RWPE2 (cell line): ENCODE data around the gene RHOF.

ENCODE experiments used
- ATAC-seq: fragments of 200-7000 bp; cut with Tn5 transposase; 3 replicates; pipeline ENCODE4 v1.9.1; 2021; ENCODE audit warnings: low read depth
- DNase-seq: peaks from one replicate; pipeline ENCODE4 v3.0.0-alpha.2; 2020; ENCODE audit warnings: low spot score
- H3K27ac ChIP-seq: fragments of 450-650 bp; 2 replicates; pipeline ENCODE4 v1.5.1; 2017; ENCODE audit warnings: mild to moderate bottlenecking; ENCODE audit not compliant: poor library complexity, severe bottlenecking
- H3K27me3 ChIP-seq: fragments of 250-450 bp; sonication (Bioruptor Pico); 2 replicates; pipeline ENCODE4 v1.5.1; 2021; ENCODE audit warnings: mild to moderate bottlenecking, moderate library complexity; ENCODE audit not compliant: insufficient read depth, poor library complexity, severe bottlenecking
- H3K36me3 ChIP-seq: fragments of 250-450 bp; sonication (Bioruptor Pico); 2 replicates; pipeline ENCODE4 v1.5.1; 2020; ENCODE audit warnings: low read depth, mild to moderate bottlenecking, moderate library complexity
- H3K4me1 ChIP-seq: fragments of 250-450 bp; sonication (Bioruptor Pico); 2 replicates; pipeline ENCODE4 v1.5.1; 2021; ENCODE audit warnings: mild to moderate bottlenecking, moderate library complexity; ENCODE audit not compliant: insufficient read depth, poor library complexity, severe bottlenecking
- H3K4me3 ChIP-seq: fragments of 250-450 bp; sonication (Bioruptor Pico); 2 replicates; pipeline ENCODE4 v1.5.1; 2021; ENCODE audit warnings: mild to moderate bottlenecking, moderate library complexity; ENCODE audit not compliant: severe bottlenecking
- H3K9me3 ChIP-seq: fragments of 250-450 bp; sonication (Bioruptor Pico); 2 replicates; pipeline ENCODE4 v1.5.1; 2021; ENCODE audit warnings: mild to moderate bottlenecking, moderate library complexity; ENCODE audit not compliant: severe bottlenecking
- CTCF ChIP-seq: fragments of 450-650 bp; IDR thresholded peaks from one replicate; pipeline ENCODE4 v1.5.1; 2017; ENCODE audit warnings: mild to moderate bottlenecking, moderate library complexity; ENCODE audit not compliant: poor library complexity, severe bottlenecking

The RHOF gene

DNA sequence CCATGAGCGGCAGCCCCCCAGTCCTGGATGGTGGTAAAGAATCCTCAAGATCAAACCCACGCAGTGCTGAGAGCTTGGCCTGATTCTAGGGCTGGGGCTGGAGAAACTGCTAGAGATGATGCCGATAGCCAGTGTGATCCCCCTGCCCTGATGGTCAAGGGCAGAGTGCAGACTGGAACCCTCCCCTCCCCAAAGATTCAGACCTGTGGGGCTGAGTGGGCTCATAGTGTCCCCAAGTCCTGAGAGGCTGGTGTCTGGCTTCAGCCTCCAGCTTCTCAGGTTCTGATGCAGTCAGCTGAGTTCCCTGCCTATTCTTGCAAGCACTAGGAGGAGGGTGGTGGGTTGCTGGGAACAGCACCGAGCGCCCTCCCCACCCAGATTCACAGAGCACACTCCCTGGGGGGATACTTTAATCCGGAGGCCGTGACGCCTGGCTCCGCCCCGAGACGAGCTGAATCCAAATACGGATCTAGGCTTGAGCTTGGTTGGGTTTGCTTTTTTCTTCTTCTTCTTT lies 11.9 kb downstream of the RHOF start:
- Histone ChIP-seq H3K27me3 (no peaks in the 10 kb centered on the region), H3K4me1 (peaks cover 40% of the 10 kb centered on the region), H3K9me3 (no peaks in the 10 kb centered on the region), H3K4me3 (no peak overlapping the region), H3K27ac (peak overlapping the region; percentile 75), H3K36me3 (peaks cover 22% of the 10 kb centered on the region; the same call in 1 of the 2 replicates)
- no peak; the same call in 2 of the 3 replicates for ATAC-seq
- TF ChIP-seq CTCF, result no peak
- no peak for DNase-seq

GRCh38 chr12:121780429-121780828 lies 13.1 kb downstream of the RHOF start:
- no peak for TF ChIP-seq CTCF
- no peak for DNase-seq
- H3K27me3 ChIP-seq, result no peaks in the 10 kb centered on the region
- no peaks in the 10 kb centered on the region for H3K9me3 ChIP-seq
- H3K4me1 ChIP-seq, result peaks cover 31% of the 10 kb centered on the region
- no peak overlapping the region for H3K4me3 ChIP-seq
- no peak overlapping the region for H3K27ac ChIP-seq
- peaks cover 22% of the 10 kb centered on the region; the same call in 1 of the 2 replicates for H3K36me3 ChIP-seq
- ATAC-seq, result no peak

GRCh38 chr12:121779422-121779895 lies 14.0 kb downstream of the RHOF start:
- H3K4me1 ChIP-seq, result peaks cover 25% of the 10 kb centered on the region
- ATAC-seq, result no peak
- H3K27ac ChIP-seq, result no peak overlapping the region

DNA sequence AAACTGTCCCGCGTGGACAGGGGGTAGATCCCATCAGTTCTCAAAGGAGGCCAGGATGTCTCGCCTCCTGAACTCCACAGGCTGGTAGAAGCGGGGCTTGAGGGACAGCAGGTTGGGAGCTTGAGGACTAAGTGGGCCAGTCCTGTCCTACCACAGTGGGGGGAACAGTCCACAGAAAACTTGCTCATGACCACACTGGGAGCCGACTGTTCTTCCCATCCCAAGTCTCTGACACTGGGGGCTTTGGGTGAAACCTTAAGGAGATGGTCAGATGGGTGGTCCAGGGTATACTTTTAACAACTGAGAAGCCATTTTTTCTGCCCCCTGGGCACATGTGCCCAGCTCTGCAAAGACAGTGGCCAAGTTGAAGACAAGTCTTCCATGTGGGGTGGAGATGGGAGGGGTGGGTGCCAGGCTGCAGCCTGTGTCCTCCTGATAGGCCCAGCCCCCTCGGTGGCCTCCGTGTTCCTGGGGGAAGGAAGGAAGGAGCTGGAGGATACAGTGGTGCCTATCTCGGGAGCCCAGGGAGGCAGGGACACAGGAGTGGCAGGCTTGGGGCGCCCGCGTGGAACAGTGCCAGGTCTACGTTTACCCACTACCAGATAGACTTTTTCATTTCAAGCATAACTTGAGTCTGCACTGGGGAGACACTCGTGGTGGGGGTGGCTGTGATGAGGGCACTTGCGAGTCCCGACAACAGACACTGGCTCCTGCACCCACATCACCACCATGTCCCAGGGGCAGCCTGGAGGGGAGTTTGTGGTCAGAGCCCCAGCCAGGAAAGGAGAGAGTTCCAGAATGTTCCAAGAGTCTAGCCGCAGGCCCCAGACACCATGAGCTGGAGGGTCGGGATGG lies 14.7 kb downstream of the RHOF start:
- Histone ChIP-seq H3K9me3 (no peaks in the 10 kb centered on the region), H3K27me3 (no peaks in the 10 kb centered on the region), H3K4me1 (peaks cover 19% of the 10 kb centered on the region), H3K27ac (no peak overlapping the region), H3K4me3 (no peak overlapping the region), H3K36me3 (peaks cover 22% of the 10 kb centered on the region; the same call in 1 of the 2 replicates)
- ATAC-seq (no peak), DNase-seq (no peak)
- TF ChIP-seq CTCF, result no peak

More at GRCh38 chr12:121779422-121779895, 14.0 kb downstream of the RHOF start:
- H3K9me3 ChIP-seq, result no peaks in the 10 kb centered on the region
- H3K4me3 ChIP-seq, result no peak overlapping the region
- H3K36me3 ChIP-seq, result peaks cover 22% of the 10 kb centered on the region; the same call in 1 of the 2 replicates
- no peak for DNase-seq
- TF ChIP-seq CTCF, result no peak
- no peaks in the 10 kb centered on the region for H3K27me3 ChIP-seq
